HCT116 (cell line): Measurements from ENCODE around the gene TMA7B. TPM values are rescaled to one million over a fixed set of nuclear protein-coding genes. Genes with fewer than 3 reads are reported as not detected.

ENCODE experiments used
- ATAC-seq: fragments of 200-7000 bp; cut with Tn5 transposase; 2 replicates; pipeline ENCODE4 v1.9.1; 2020; ENCODE audit warnings: mild to moderate bottlenecking, moderate library complexity
- BruUV-seq: library from RNA; stranded (reverse); fragments of 400-500 nt; replicated peaks from 2 replicates; lab custom pipeline; 2021; lab: Mats Ljungman, UMichigan
- CTCF ChIA-PET: fragments of 300-600 bp; sonication (Branson Sonifier 250); formaldehyde crosslinking; loops from one replicate; lab custom pipeline; 2021; ENCODE audit warnings: antibody characterized with exemption; lab: Charles Lee
- POLR2A ChIA-PET: fragments of 300-600, 350-600 bp; sonication (Branson Sonifier 250); formaldehyde crosslinking; loops from one replicate; lab custom pipeline; 2021; ENCODE audit warnings: antibody characterized with exemption; lab: Charles Lee
- RAD21 ChIA-PET, 2 experiments: fragments of 300-600 bp; sonication (Branson Sonifier 250); formaldehyde crosslinking; loops; one replicate each; lab custom pipeline; 2023; ENCODE audit warnings: low total read pairs in 2 of 2; ENCODE audit not compliant: uncharacterized antibody in 2 of 2, unreplicated experiment in 2 of 2, low non-redundant PET in 1 of 2; lab: Charles Lee
- DNase-seq: peaks from one replicate; pipeline ENCODE4 v3.0.0-alpha.2; 2010; ENCODE audit warnings: low read depth, low spot score
- H2AFZ ChIP-seq: fragments of 200-600 bp; shearing (Covaris generic), sonication (generic); 2 replicates; pipeline ENCODE4 v1.6.1; 2017; ENCODE audit warnings: low read depth, mixed run types, mixed read lengths, antibody characterized with exemption, low read length; ENCODE audit not compliant: poor library complexity, severe bottlenecking
- H3K27ac ChIP-seq: 2 replicates; pipeline ENCODE4 v1.5.1; 2012; ENCODE audit warnings: low read depth, low read length
- H3K27me3 ChIP-seq: fragments of 200-600 bp; sonication (generic); 2 replicates; pipeline ENCODE4 v1.6.1; 2016; ENCODE audit warnings: mixed run types, low read length, mixed read lengths; ENCODE audit not compliant: insufficient read depth
- H3K36me3 ChIP-seq, 2 experiments: fragments of 200-500 bp in 1 of 2; fragments of 200-600 bp in 1 of 2; sonication (Bioruptor generic) in 1 of 2; sonication (generic) in 1 of 2; 2 replicates each; pipeline versions ENCODE4 v1.5.1 to v1.6.1; 2014 to 2016; ENCODE audit warnings: low read length in 2 of 2, inconsistent platforms in 1 of 2, mixed read lengths in 1 of 2, mixed run types in 1 of 2; ENCODE audit not compliant: insufficient read depth in 2 of 2, control insufficient read depth in 1 of 2
- H3K4me1 ChIP-seq, 2 experiments: fragments of 200-600 bp in 1 of 2; sonication (generic) in 1 of 2; 2 replicates each; pipeline versions ENCODE4 v1.5.1 to v1.6.1; 2012 to 2017; ENCODE audit warnings: low read length in 2 of 2, inconsistent platforms in 1 of 2, mild to moderate bottlenecking in 1 of 2, mixed read lengths in 1 of 2, mixed run types in 1 of 2, moderate library complexity in 1 of 2; ENCODE audit not compliant: insufficient read depth in 2 of 2, control insufficient read depth in 1 of 2
- H3K4me2 ChIP-seq: fragments of 200-600 bp; sonication (generic); 2 replicates; pipeline ENCODE4 v1.6.1; 2017; ENCODE audit warnings: mixed run types, low read length, mixed read lengths
- H3K4me3 ChIP-seq, 2 experiments: fragments of 200-600 bp in 1 of 2; sonication (generic) in 1 of 2; replicated peaks in 1 of 2; 2 replicates each; pipeline ENCODE4 v1.5.1; 2011 to 2016; ENCODE audit warnings: low read length in 2 of 2, control low read depth in 1 of 2, low read depth in 1 of 2, mild to moderate bottlenecking in 1 of 2, mixed read lengths in 1 of 2, mixed run types in 1 of 2
- H3K79me2 ChIP-seq: fragments of 200-600 bp; sonication (generic); 2 replicates; pipeline ENCODE4 v1.6.1; 2017; ENCODE audit warnings: mild to moderate bottlenecking, mixed run types, low read length, moderate library complexity, mixed read lengths; ENCODE audit not compliant: insufficient read depth
- H3K9ac ChIP-seq: fragments of 200-600 bp; sonication (generic); 2 replicates; pipeline ENCODE4 v1.6.1; 2016; ENCODE audit warnings: low read length, mixed read lengths
- H3K9me2 ChIP-seq: fragments of 200-600 bp; sonication (generic), shearing (Covaris generic); 2 replicates; pipeline ENCODE4 v1.6.1; 2017; ENCODE audit warnings: mixed run types, mild to moderate bottlenecking, moderate library complexity; ENCODE audit not compliant: insufficient read depth
- H3K9me3 ChIP-seq, 2 experiments: fragments of 200-500 bp in 1 of 2; fragments of 200-600 bp in 1 of 2; sonication (Bioruptor generic) in 1 of 2; sonication (generic) in 1 of 2; 2 replicates each; pipeline ENCODE4 v1.6.1; 2014 to 2017; ENCODE audit warnings: low read length in 2 of 2, mixed read lengths in 2 of 2, inconsistent platforms in 1 of 2, low read depth in 1 of 2, mild to moderate bottlenecking in 1 of 2, mixed run types in 1 of 2, moderate library complexity in 1 of 2; ENCODE audit not compliant: control insufficient read depth in 1 of 2, insufficient read depth in 1 of 2
- H4K20me1 ChIP-seq: fragments of 200-600 bp; sonication (generic), shearing (Covaris generic); 2 replicates; pipeline ENCODE4 v1.6.1; 2017; ENCODE audit warnings: mixed run types, mild to moderate bottlenecking, moderate library complexity; ENCODE audit not compliant: insufficient read depth
- CEBPB ChIP-seq: IDR thresholded peaks from 2 replicates; pipeline ENCODE4 v1.6.1; 2012; ENCODE audit warnings: low read depth
- ELF1 ChIP-seq: IDR thresholded peaks from 2 replicates; pipeline ENCODE4 v1.6.1; 2012; ENCODE audit warnings: low read depth, borderline replicate concordance
- POLR2AphosphoS5 ChIP-seq: IDR thresholded peaks from 2 replicates; pipeline ENCODE4 v1.6.1; 2011; ENCODE audit warnings: mild to moderate bottlenecking, low read depth, low read length, moderate library complexity
- SIN3A ChIP-seq: IDR thresholded peaks from 2 replicates; pipeline ENCODE4 v1.6.1; 2012; ENCODE audit warnings: low read depth
- SRF ChIP-seq: IDR thresholded peaks from 2 replicates; pipeline ENCODE4 v1.6.1; 2012; ENCODE audit warnings: low read depth
- TCF7L2 ChIP-seq: IDR thresholded peaks from 2 replicates; pipeline ENCODE4 v1.7.0; 2011; ENCODE audit warnings: borderline replicate concordance, inconsistent platforms; ENCODE audit not compliant: insufficient read depth, insufficient read length; ENCODE audit errors: extremely low read depth
- intact Hi-C: fragments of 100-400 bp; cut with micrococcal nuclease; formaldehyde crosslinking; loops from 2 replicates; pipeline ENCODE4 v1.10.0; 2022
- total RNA-seq: library from RNA; stranded (reverse); gene quantifications from one replicate; pipeline ENCODE4 v1.2.1, GENCODE V29; 2021; ENCODE audit not compliant: unreplicated experiment
- TF ChIP-seq, protein P1 (sequence below): IDR thresholded peaks from 2 replicates; pipeline ENCODE4 v1.6.1; 2012; ENCODE audit warnings: low read depth
- TF ChIP-seq, protein P2 (sequence below): IDR thresholded peaks from 2 replicates; pipeline ENCODE4 v1.6.1; 2012
- TF ChIP-seq, protein P3 (sequence below): IDR thresholded peaks from 2 replicates; pipeline ENCODE4 v1.6.1; 2012
- TF ChIP-seq, protein P4 (sequence below), 3 experiments: fragments of 200-600 bp in 1 of 3; sonication (generic) in 1 of 3; IDR thresholded peaks in 2 of 3; conservative IDR thresholded peaks in 1 of 3; 2 replicates each; pipeline ENCODE4 v1.5.1; 2012 to 2017; ENCODE audit warnings: low read depth in 2 of 3, low read length in 2 of 3, antibody characterized with exemption in 1 of 3, borderline replicate concordance in 1 of 3, control low read depth in 1 of 3, mild to moderate bottlenecking in 1 of 3, mixed read lengths in 1 of 3, mixed run types in 1 of 3, moderate library complexity in 1 of 3; ENCODE audit not compliant: insufficient read depth in 1 of 3

TMA7B gene
- total RNA-seq, 1 experiment from 2014 or later, result not detected

DNA sequence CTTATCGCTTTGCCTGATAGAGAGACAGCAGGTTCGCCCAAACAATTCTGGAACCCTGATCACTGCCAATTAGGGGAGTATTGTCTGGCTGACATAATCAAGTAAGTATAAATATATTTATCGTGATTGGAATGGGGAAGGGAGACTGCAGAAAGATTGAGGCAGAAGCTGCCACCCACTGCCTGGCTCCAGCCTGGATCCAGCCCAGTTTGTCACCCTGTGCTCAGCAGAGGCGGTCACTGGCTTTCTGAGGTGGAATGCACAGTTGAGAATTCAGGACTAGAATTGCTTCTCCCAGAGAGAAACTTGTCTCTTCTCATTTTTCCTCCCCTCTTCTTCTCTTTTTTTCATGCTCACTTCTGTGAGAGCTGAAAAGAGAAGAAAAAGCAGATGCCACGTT, 33.4 kb upstream of the TMA7B start:
- peaks cover 79% of the 10 kb centered on the region for H3K27me3 ChIP-seq
- ATAC-seq (no peak), DNase-seq (no peak)
- H3K9me2 ChIP-seq, result no peaks in the 10 kb centered on the region
- ChIA-PET POLR2A (no interaction called here), CTCF (interaction anchor here (0.8 kb wide), 1 partner anchor 10 kb away, joined by 3 read pairs; no protein-coding TSS in a partner anchor), RAD21 (no interaction called here)
- H3K79me2 ChIP-seq, result no peaks in the 10 kb centered on the region
- H3K9ac ChIP-seq, result no peak overlapping the region
- TF ChIP-seq POLR2AphosphoS5, result no peak
- no peak for TF ChIP-seq SRF
- TF ChIP-seq CEBPB, result no peak
- no peak for TF ChIP-seq ELF1
- TF ChIP-seq TCF7L2, result no peak
- TF ChIP-seq, protein P1, sequence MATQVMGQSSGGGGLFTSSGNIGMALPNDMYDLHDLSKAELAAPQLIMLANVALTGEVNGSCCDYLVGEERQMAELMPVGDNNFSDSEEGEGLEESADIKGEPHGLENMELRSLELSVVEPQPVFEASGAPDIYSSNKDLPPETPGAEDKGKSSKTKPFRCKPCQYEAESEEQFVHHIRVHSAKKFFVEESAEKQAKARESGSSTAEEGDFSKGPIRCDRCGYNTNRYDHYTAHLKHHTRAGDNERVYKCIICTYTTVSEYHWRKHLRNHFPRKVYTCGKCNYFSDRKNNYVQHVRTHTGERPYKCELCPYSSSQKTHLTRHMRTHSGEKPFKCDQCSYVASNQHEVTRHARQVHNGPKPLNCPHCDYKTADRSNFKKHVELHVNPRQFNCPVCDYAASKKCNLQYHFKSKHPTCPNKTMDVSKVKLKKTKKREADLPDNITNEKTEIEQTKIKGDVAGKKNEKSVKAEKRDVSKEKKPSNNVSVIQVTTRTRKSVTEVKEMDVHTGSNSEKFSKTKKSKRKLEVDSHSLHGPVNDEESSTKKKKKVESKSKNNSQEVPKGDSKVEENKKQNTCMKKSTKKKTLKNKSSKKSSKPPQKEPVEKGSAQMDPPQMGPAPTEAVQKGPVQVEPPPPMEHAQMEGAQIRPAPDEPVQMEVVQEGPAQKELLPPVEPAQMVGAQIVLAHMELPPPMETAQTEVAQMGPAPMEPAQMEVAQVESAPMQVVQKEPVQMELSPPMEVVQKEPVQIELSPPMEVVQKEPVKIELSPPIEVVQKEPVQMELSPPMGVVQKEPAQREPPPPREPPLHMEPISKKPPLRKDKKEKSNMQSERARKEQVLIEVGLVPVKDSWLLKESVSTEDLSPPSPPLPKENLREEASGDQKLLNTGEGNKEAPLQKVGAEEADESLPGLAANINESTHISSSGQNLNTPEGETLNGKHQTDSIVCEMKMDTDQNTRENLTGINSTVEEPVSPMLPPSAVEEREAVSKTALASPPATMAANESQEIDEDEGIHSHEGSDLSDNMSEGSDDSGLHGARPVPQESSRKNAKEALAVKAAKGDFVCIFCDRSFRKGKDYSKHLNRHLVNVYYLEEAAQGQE, result no peak
- TF ChIP-seq, protein P2, sequence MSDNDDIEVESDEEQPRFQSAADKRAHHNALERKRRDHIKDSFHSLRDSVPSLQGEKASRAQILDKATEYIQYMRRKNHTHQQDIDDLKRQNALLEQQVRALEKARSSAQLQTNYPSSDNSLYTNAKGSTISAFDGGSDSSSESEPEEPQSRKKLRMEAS, result no peak
- TF ChIP-seq, protein P3, sequence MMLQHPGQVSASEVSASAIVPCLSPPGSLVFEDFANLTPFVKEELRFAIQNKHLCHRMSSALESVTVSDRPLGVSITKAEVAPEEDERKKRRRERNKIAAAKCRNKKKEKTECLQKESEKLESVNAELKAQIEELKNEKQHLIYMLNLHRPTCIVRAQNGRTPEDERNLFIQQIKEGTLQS, result no peak
- no peak for TF ChIP-seq SIN3A
- TF ChIP-seq, protein P4, sequence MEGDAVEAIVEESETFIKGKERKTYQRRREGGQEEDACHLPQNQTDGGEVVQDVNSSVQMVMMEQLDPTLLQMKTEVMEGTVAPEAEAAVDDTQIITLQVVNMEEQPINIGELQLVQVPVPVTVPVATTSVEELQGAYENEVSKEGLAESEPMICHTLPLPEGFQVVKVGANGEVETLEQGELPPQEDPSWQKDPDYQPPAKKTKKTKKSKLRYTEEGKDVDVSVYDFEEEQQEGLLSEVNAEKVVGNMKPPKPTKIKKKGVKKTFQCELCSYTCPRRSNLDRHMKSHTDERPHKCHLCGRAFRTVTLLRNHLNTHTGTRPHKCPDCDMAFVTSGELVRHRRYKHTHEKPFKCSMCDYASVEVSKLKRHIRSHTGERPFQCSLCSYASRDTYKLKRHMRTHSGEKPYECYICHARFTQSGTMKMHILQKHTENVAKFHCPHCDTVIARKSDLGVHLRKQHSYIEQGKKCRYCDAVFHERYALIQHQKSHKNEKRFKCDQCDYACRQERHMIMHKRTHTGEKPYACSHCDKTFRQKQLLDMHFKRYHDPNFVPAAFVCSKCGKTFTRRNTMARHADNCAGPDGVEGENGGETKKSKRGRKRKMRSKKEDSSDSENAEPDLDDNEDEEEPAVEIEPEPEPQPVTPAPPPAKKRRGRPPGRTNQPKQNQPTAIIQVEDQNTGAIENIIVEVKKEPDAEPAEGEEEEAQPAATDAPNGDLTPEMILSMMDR (IDR thresholded peaks at IDR 0.05 in 2 of 3, conservative IDR thresholded peaks at IDR 0.05 in 1 of 3; ENCODE audit: borderline replicate concordance in 1 of 3, insufficient read depth in 1 of 3, low read depth in 2 of 3, low read length in 2 of 3), result no peak
- no peak overlapping the region for H3K4me2 ChIP-seq
- no peak overlapping the region for H3K4me3 ChIP-seq
- no TSS peak for BruUV-seq
- H3K27ac ChIP-seq, result no peak overlapping the region
- no peaks in the 10 kb centered on the region for H4K20me1 ChIP-seq
- H3K36me3 ChIP-seq, result no peaks in the 10 kb centered on the region
- H3K9me3 ChIP-seq, result no peaks in the 10 kb centered on the region
- intact Hi-C loops, result no loop called here
- H3K4me1 ChIP-seq, result no peaks in the 10 kb centered on the region
- no peak overlapping the region for H2AFZ ChIP-seq
